Mucosa of descending colon (tissue), 3 donors: Measurements from ENCODE around the gene SH3TC1. TPM values are rescaled to one million over a fixed set of nuclear protein-coding genes. Genes with fewer than 3 reads are reported as not detected.

Experiments used
- ATAC-seq: fragments of 200-7000 bp; cut with Tn5 transposase; one replicate; pipeline ENCODE4 v1.9.1; 2020; ENCODE audit warnings: mild to moderate bottlenecking, moderate library complexity
- DNase-seq, 3 donors: peaks; one replicate each; pipeline ENCODE4 v3.0.0-alpha.2; 2020
- H3K36me3 ChIP-seq: fragments of 200-600 bp; one replicate; pipeline ENCODE4 v1.8.0; 2021; ENCODE audit warnings: low read depth, mild to moderate bottlenecking
- H3K4me1 ChIP-seq: fragments of 200-600 bp; one replicate; pipeline ENCODE4 v1.8.0; 2021; ENCODE audit warnings: low read depth, mild to moderate bottlenecking
- H3K4me3 ChIP-seq: fragments of 200-600 bp; one replicate; pipeline ENCODE4 v1.8.0; 2021; ENCODE audit warnings: mild to moderate bottlenecking
- H3K9me3 ChIP-seq: fragments of 200-600 bp; one replicate; pipeline ENCODE4 v1.8.0; 2021; ENCODE audit warnings: mild to moderate bottlenecking
- intact Hi-C, 2 donors: fragments of 100-400 bp; cut with DNase I in 1 of 2; cut with micrococcal nuclease in 1 of 2; formaldehyde crosslinking; loops; one replicate each; pipeline versions ENCODE4 v1.11.0 to v1.11.1; 2022; cut with DNase I, micrococcal nuclease
- total RNA-seq, 3 donors: library from RNA; stranded (reverse); fragmentation: NEBNext Ultra II Directional in 2 of 3; extraction: Animal tissue kit (Norgen Biotek cat#: 25700) in 2 of 3; gene quantifications; one replicate each; pipeline versions ENCODE4 v1.2.1 to v1.2.4, GENCODE V29; 2021 to 2023
- TF ChIP-seq, protein P1 (sequence below): fragments of 200-600 bp; IDR thresholded peaks from one replicate; pipeline ENCODE4 v1.8.0; 2022; ENCODE audit warnings: antibody characterized with exemption, mild to moderate bottlenecking
- donor health status: DM: no; HTN: no; CAD: no; lungs with moderate emphysema.
- donor health status: DM: no; HTN: no; CAD: no.
- donor health status: DM: no; HTN: yes; CAD: no.

The SH3TC1 gene
- total RNA-seq, 3 donors from 2014 or later = 10.3 to 13.6 (median 11.7) TPM

DNA sequence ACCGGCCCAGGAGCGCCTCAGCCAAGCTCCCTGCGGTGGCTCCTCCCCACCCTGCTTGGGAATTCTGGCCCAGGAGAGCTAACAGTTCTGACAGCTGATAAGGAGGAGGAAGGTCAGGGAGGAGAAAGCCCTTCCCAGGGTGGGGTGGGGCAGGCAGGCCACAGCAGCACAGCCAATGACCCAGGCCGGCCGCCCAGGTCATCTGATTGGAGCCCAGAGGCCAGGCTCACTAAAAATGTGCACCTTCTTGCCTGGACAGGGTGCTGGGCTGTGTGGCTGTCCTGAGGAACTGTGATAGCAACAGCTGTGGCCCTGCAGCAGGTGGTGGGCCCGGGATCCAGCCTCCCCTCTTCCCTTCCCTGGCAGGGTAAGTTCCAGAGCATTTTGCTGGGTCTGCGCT is 17.2 kb upstream of the SH3TC1 start:
- peak; percentile 81 for ATAC-seq
- TF ChIP-seq, protein P1, sequence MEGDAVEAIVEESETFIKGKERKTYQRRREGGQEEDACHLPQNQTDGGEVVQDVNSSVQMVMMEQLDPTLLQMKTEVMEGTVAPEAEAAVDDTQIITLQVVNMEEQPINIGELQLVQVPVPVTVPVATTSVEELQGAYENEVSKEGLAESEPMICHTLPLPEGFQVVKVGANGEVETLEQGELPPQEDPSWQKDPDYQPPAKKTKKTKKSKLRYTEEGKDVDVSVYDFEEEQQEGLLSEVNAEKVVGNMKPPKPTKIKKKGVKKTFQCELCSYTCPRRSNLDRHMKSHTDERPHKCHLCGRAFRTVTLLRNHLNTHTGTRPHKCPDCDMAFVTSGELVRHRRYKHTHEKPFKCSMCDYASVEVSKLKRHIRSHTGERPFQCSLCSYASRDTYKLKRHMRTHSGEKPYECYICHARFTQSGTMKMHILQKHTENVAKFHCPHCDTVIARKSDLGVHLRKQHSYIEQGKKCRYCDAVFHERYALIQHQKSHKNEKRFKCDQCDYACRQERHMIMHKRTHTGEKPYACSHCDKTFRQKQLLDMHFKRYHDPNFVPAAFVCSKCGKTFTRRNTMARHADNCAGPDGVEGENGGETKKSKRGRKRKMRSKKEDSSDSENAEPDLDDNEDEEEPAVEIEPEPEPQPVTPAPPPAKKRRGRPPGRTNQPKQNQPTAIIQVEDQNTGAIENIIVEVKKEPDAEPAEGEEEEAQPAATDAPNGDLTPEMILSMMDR = no peak
- H3K9me3 ChIP-seq = no peaks in the 10 kb centered on the region
- DNase-seq = peak in 2 of 3 donors; percentile 78
- H3K36me3 ChIP-seq = no peaks in the 10 kb centered on the region
- H3K4me1 ChIP-seq = peaks cover 18% of the 10 kb centered on the region
- H3K4me3 ChIP-seq = no peak overlapping the region
- intact Hi-C loops = no loop called here

DNA sequence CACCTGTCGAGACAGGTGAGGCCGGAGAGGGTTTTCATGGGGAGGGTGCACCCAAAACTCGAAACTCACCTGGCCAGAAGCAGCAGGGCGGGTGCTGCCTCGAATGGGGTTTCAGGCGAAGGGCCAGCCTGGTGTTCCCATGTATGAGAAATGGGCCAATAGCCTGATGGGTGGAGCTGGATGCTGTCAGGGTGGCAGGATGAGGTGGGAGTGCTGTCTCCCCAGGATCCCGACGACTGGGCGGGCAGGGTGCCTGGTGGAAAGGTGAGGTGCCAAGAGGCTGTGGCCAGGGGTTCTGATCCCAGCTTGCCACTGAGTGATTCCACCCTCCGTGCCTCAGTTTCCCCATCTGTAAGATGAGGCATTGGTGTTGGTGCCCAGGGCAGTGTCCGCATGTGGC is 16.8 kb upstream of the SH3TC1 start:
- H3K4me1 ChIP-seq = peaks cover 18% of the 10 kb centered on the region
- intact Hi-C loops = no loop called here
- peak; percentile 7 for ATAC-seq
- no peaks in the 10 kb centered on the region for H3K36me3 ChIP-seq
- no peaks in the 10 kb centered on the region for H3K9me3 ChIP-seq
- DNase-seq = peak in 1 of 3 donors; percentile 29
- H3K4me3 ChIP-seq = no peak overlapping the region
- TF ChIP-seq, protein P1 = no peak

GRCh38 chr4:8182858-8183725 is 16.0 kb upstream of the SH3TC1 start:
- Histone ChIP-seq H3K9me3 (no peaks in the 10 kb centered on the region), H3K36me3 (no peaks in the 10 kb centered on the region), H3K4me1 (peaks cover 18% of the 10 kb centered on the region), H3K4me3 (no peak overlapping the region)
- intact Hi-C loops = no loop called here
- TF ChIP-seq, protein P1 = no peak
- peak; percentile 92 for ATAC-seq
- peak; percentile 93 to 96 (median 95) for DNase-seq

GRCh38 chr4:8184061-8184460 is 15.0 kb upstream of the SH3TC1 start:
- intact Hi-C loops = no loop called here
- ATAC-seq = no peak
- TF ChIP-seq, protein P1 = no peak
- Histone ChIP-seq H3K4me3 (no peak overlapping the region), H3K4me1 (peaks cover 18% of the 10 kb centered on the region), H3K36me3 (no peaks in the 10 kb centered on the region), H3K9me3 (no peaks in the 10 kb centered on the region)
- DNase-seq = no peak

- H3K4me1 ChIP-seq = peaks cover 18% of the 10 kb centered on the region
- intact Hi-C loops = no loop called here
- TF ChIP-seq, protein P1 = no peak
- ATAC-seq (no peak), DNase-seq (no peak)
- H3K4me3 ChIP-seq = no peak overlapping the region
- H3K9me3 ChIP-seq = no peaks in the 10 kb centered on the region
- no peaks in the 10 kb centered on the region for H3K36me3 ChIP-seq
Observed at GRCh38 chr4:8185295-8185694, 13.8 kb upstream of the SH3TC1 start.
